Kidney epithelial cell (primary cell): ENCODE measurements around the gene C19orf67. TPM values are rescaled to one million over a fixed set of nuclear protein-coding genes. Genes with fewer than 3 reads are reported as not detected.
A peak's percentile ranks its signal among the peaks of the same experiment; 100 is the strongest.

ENCODE experiments used
- DNase-seq: peaks from one replicate; pipeline ENCODE4 v3.0.0-alpha.2; 2010; ENCODE audit warnings: low read depth
- H3K27me3 ChIP-seq: 2 replicates; pipeline ENCODE4 v1.6.0; 2011; ENCODE audit warnings: low read length; ENCODE audit not compliant: control insufficient read depth, insufficient read depth
- H3K36me3 ChIP-seq: 2 replicates; pipeline ENCODE4 v1.5.1; 2011; ENCODE audit warnings: low read length; ENCODE audit not compliant: control insufficient read depth, insufficient read depth
- H3K4me3 ChIP-seq: 2 replicates; pipeline ENCODE4 v1.5.1; 2011; ENCODE audit warnings: low read depth, mild to moderate bottlenecking, control low read depth, low read length
- CTCF ChIP-seq: IDR thresholded peaks from 2 replicates; pipeline ENCODE4 v1.5.1; 2011; ENCODE audit warnings: mild to moderate bottlenecking, moderate library complexity, low read length, control low read depth, inconsistent platforms; ENCODE audit not compliant: insufficient read depth, poor library complexity, severe bottlenecking
- total RNA-seq: library from RNA; depleted of rRNA; stranded (reverse); fragments of >200 nt; gene quantifications from 2 replicates; pipeline ENCODE4 v1.2.3, GENCODE V29; 2015

The C19orf67 gene
- total RNA-seq, 1 donor from 2014 or later, result not detected

GRCh38 chr19:14119644-14120496 is 34.3 kb upstream of the C19orf67 start:
- Histone ChIP-seq H3K4me3 (no peak overlapping the region), H3K36me3 (peaks cover 2% of the 10 kb centered on the region), H3K27me3 (no peaks in the 10 kb centered on the region)
- no peak for DNase-seq
- no peak for TF ChIP-seq CTCF

GRCh38 chr19:14119146-14119545 is 33.6 kb upstream of the C19orf67 start:
- Histone ChIP-seq H3K36me3 (peaks cover 2% of the 10 kb centered on the region), H3K27me3 (no peaks in the 10 kb centered on the region), H3K4me3 (no peak overlapping the region)
- TF ChIP-seq CTCF, result no peak
- DNase-seq, result no peak

- peaks cover 2% of the 10 kb centered on the region for H3K36me3 ChIP-seq
- no peak for TF ChIP-seq CTCF
- DNase-seq, result peak; percentile 42
- no peaks in the 10 kb centered on the region for H3K27me3 ChIP-seq
- peak overlapping the region; percentile 33 for H3K4me3 ChIP-seq
These were observed 32.8 kb upstream of the C19orf67 start for GRCh38 chr19:14118165-14119051.

- H3K27me3 ChIP-seq, result no peaks in the 10 kb centered on the region
- DNase-seq, result peak; percentile 91
- no peak for TF ChIP-seq CTCF
- peaks cover 2% of the 10 kb centered on the region for H3K36me3 ChIP-seq
- H3K4me3 ChIP-seq, result peak within 1 kb of the TSS; percentile 82
These were observed 32.1 kb upstream of the C19orf67 start, which contains the start of gene PRKACA for GRCh38 chr19:14117668-14118164. TSS of gene PRKACA (minus strand) at chr19:14117762. CDS start at chr19:14117547, 215 bp downstream.

- peak overlapping the region; percentile 82 for H3K4me3 ChIP-seq
- no peak for DNase-seq
- TF ChIP-seq CTCF, result no peak
- H3K36me3 ChIP-seq, result peaks cover 2% of the 10 kb centered on the region
- no peaks in the 10 kb centered on the region for H3K27me3 ChIP-seq
These were observed 31.5 kb upstream of the C19orf67 start for GRCh38 chr19:14116918-14117578.
